IMR-90 (cell line): ENCODE results near the gene CEP295NL.

ENCODE experiments used
- FOS ChIP-seq: fragments of 150-350 bp; IDR thresholded peaks from 2 replicates; pipeline ENCODE4 v1.6.1; 2016; ENCODE audit warnings: low read depth, low read length
- MAZ ChIP-seq: IDR thresholded peaks from 2 replicates; pipeline ENCODE4 v1.6.1; 2012; ENCODE audit warnings: low read depth, mild to moderate bottlenecking, low read length, improper control_type of control experiment, moderate library complexity, borderline replicate concordance
- MXI1 ChIP-seq: IDR thresholded peaks from 2 replicates; pipeline ENCODE4 v1.6.1; 2012; ENCODE audit warnings: low read depth, mild to moderate bottlenecking, low read length, moderate library complexity, borderline replicate concordance
- RCOR1 ChIP-seq: IDR thresholded peaks from 2 replicates; pipeline ENCODE4 v1.6.1; 2012; ENCODE audit warnings: mild to moderate bottlenecking, low read length, improper control_type of control experiment; ENCODE audit not compliant: insufficient replicate concordance
- TF ChIP-seq, protein P1 (sequence below): conservative IDR thresholded peaks from 2 replicates; pipeline ENCODE4 v1.5.1; 2012; ENCODE audit warnings: mild to moderate bottlenecking, low read depth, low read length, improper control_type of control experiment
- TF ChIP-seq, protein P2 (sequence below): fragments of 150-350 bp; IDR thresholded peaks from 2 replicates; pipeline ENCODE4 v1.6.1; 2017; ENCODE audit warnings: mild to moderate bottlenecking, antibody characterized with exemption, low read length, low read depth

DNA sequence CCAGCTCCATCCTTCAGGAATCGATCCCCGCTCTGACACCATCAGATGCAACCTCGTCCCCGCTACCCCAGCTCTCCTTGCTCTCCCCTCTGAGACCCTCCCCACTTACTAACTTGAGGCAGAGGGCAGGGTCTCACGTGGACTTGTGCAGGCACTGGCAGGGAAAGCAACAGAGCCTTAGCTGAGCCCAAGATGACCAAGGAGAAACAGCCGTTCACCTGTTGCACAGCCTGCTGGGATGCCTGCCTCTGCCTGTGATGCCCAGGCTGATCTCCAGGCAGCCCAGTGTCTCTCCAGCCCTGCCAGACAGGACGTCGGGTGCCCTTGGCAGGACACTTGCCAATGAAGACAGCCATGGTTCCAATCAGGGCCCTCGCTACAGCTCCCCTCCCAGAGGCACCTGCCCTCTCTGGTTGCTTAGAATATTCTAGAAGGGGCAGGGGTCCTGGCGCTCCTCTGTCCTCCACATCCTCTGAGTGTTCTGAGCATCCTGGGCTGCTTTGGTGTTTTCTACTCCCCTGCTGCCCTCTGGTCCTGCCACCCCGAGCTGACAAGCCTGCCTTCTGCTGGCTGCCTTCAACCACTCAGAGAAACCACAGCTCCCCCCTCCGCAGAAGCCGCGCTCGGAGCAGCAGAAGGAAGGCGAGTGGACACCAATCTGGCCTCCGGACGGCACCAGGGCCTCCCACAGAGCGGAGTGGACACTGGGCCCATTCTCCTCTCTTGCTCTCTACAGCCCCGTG is 6.7 kb downstream of the CEP295NL start:
- TF ChIP-seq, protein P1, sequence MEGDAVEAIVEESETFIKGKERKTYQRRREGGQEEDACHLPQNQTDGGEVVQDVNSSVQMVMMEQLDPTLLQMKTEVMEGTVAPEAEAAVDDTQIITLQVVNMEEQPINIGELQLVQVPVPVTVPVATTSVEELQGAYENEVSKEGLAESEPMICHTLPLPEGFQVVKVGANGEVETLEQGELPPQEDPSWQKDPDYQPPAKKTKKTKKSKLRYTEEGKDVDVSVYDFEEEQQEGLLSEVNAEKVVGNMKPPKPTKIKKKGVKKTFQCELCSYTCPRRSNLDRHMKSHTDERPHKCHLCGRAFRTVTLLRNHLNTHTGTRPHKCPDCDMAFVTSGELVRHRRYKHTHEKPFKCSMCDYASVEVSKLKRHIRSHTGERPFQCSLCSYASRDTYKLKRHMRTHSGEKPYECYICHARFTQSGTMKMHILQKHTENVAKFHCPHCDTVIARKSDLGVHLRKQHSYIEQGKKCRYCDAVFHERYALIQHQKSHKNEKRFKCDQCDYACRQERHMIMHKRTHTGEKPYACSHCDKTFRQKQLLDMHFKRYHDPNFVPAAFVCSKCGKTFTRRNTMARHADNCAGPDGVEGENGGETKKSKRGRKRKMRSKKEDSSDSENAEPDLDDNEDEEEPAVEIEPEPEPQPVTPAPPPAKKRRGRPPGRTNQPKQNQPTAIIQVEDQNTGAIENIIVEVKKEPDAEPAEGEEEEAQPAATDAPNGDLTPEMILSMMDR: no peak
- TF ChIP-seq MAZ (no peak), FOS (no peak), MXI1 (no peak), RCOR1 (no peak)
- TF ChIP-seq, protein P2, sequence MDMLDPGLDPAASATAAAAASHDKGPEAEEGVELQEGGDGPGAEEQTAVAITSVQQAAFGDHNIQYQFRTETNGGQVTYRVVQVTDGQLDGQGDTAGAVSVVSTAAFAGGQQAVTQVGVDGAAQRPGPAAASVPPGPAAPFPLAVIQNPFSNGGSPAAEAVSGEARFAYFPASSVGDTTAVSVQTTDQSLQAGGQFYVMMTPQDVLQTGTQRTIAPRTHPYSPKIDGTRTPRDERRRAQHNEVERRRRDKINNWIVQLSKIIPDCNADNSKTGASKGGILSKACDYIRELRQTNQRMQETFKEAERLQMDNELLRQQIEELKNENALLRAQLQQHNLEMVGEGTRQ: no peak
